Kidney (tissue), 14 donors: ENCODE data around the gene SH2D6. TPM values are rescaled to one million over a fixed set of nuclear protein-coding genes. Genes with fewer than 3 reads are reported as not detected.
"Not testable (repeated sequence)": the region's sequence is repeated elsewhere in the genome, so short reads cannot be mapped to it uniquely, and the experiment has no call there.

ENCODE experiments used
- DNase-seq, 5 donors: peaks; one replicate each; pipeline ENCODE4 v3.0.0-alpha.2; 2013 to 2020
- FAIRE-seq: peaks from 2 replicates; lab custom pipeline; 2012; peaks lifted over from hg19 to GRCh38; lab: Jason Lieb, UNC
- H3K27ac ChIP-seq, 2 donors: one replicate each; pipeline ENCODE4 v1.7.0; 2013; ENCODE audit warnings: low read depth in 2 of 2, low read length in 2 of 2, inconsistent platforms in 1 of 2
- H3K27me3 ChIP-seq: one replicate; pipeline ENCODE4 v1.7.1; 2013; ENCODE audit warnings: low read length, inconsistent platforms; ENCODE audit not compliant: control insufficient read depth, insufficient read depth
- H3K36me3 ChIP-seq, 3 donors: one replicate each; pipeline versions ENCODE4 v1.7.0 to v1.7.1; 2013; ENCODE audit warnings: low read length in 3 of 3, control low read depth in 1 of 3, inconsistent platforms in 1 of 3; ENCODE audit not compliant: insufficient read depth in 3 of 3, control insufficient read depth in 2 of 3
- H3K4me1 ChIP-seq, 3 donors: one replicate each; pipeline versions ENCODE4 v1.7.0 to v1.7.1; 2013; ENCODE audit warnings: low read length in 3 of 3, inconsistent platforms in 1 of 3, low read depth in 1 of 3; ENCODE audit not compliant: control insufficient read depth in 2 of 3, insufficient read depth in 2 of 3
- H3K4me3 ChIP-seq, 3 donors: one replicate each; pipeline versions ENCODE4 v1.7.0 to v1.8.1; 2013; ENCODE audit warnings: low read length in 3 of 3, control low read depth in 1 of 3, inconsistent platforms in 1 of 3
- H3K9ac ChIP-seq, 3 donors: one replicate each; pipeline versions ENCODE4 v1.7.0 to v1.7.1; 2013; ENCODE audit warnings: low read length in 3 of 3, control low read depth in 1 of 3, inconsistent platforms in 1 of 3
- H3K9me3 ChIP-seq, 3 donors: one replicate each; pipeline versions ENCODE4 v1.7.0 to v1.7.1; 2013; ENCODE audit warnings: low read length in 3 of 3, control low read depth in 1 of 3, inconsistent platforms in 1 of 3; ENCODE audit not compliant: control insufficient read depth in 2 of 3, insufficient read depth in 1 of 3
- intact Hi-C: fragments of 100-400 bp; cut with DNase I; formaldehyde crosslinking; loops from one replicate; pipeline ENCODE4 v1.11.1; 2022
- polyA plus RNA-seq: library from polyadenylated mRNA; stranded (reverse); fragments of 350-450 nt; fragmentation: Illumina TruSeq; extraction: RNeasy Lipid Tissue Mini Kit (QIAGEN cat#74804); gene quantifications from one replicate; pipeline ENCODE4 v1.2.3, GENCODE V29; 2014; ENCODE audit warnings: low read depth, low replicate concordance; ENCODE audit not compliant: insufficient read depth
- total RNA-seq: library from RNA; stranded (reverse); fragmentation: NEBNext Ultra II Directional; extraction: Animal tissue kit (Norgen Biotek cat#: 25700); gene quantifications from one replicate; pipeline ENCODE4 v1.2.1, GENCODE V29; 2021
- TF ChIP-seq, protein P1 (sequence below): IDR thresholded peaks from 3 replicates; pipeline ENCODE4 v1.5.1; 2012; ENCODE audit warnings: mild to moderate bottlenecking, moderate library complexity, borderline replicate concordance; ENCODE audit not compliant: insufficient read depth; ENCODE audit errors: extremely low read depth
- donor health status: control.
- donor health status: control.
- donor health status: control.
- donor health status: control.
- donor health status: control.
- donor health status: DM: yes; HTN: yes; CAD: no.
- donor health status: Normal renal cell carcinoma (clear cell type).

SH2D6 gene
- total and polyA plus RNA-seq, 2 donors from 2014 or later: 0.98 to 3.2 TPM

DNA sequence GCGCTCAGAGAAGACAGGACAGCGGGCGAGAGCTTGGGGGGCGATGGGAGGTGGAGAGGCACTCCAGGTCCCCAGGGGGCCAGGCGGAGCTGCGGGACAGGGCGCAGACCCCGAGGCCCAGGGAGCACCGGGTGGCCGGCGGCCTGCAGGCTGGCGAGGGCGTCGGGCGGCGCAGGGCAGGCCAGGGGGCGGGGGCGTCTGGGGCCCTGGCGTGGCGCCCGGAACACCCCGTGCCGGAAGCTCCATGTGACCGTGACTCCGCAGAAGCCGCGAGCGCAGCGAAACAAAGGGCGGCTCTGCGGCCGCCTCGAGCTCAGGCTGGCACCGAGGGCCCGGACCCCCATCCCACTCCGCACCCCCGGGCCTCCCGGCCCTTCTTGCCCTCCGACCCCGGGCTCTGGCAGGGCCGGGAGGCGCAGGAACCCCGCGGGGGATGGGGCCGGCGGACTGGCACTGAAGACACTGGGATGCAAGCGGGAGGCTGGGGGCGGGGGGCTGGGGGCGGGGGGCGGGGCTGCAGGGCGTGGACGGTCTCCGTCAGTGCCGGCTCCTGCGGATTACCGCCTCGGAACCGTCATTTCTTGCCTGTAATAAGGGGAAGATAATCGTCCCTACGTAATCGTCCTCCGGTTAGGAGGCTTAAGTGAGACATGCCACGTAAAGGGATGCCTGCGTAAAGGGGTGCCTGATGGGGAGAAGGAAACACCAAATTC is 19.1 kb downstream of the SH2D6 start:
- intact Hi-C loops: no loop called here
- Histone ChIP-seq H3K4me3 (peak overlapping the region; percentile 25 to 54 (median 37)), H3K4me1 (peaks cover 2 to 44% (median 44%) of the 10 kb centered on the region in 3 donors)

GRCh38 chr2:85438201-85439024 is 19.9 kb downstream of the SH2D6 start:
- H3K9me3 ChIP-seq: no peaks in the 10 kb centered on the region
- DNase-seq (peak; percentile 67 to 87 (median 80)), FAIRE-seq (no peak)
- peak overlapping the region; percentile 57 to 66 (median 59) for H3K9ac ChIP-seq
- peaks cover 2 to 42% (median 40%) of the 10 kb centered on the region in 3 donors for H3K4me1 ChIP-seq
- TF ChIP-seq, protein P1, sequence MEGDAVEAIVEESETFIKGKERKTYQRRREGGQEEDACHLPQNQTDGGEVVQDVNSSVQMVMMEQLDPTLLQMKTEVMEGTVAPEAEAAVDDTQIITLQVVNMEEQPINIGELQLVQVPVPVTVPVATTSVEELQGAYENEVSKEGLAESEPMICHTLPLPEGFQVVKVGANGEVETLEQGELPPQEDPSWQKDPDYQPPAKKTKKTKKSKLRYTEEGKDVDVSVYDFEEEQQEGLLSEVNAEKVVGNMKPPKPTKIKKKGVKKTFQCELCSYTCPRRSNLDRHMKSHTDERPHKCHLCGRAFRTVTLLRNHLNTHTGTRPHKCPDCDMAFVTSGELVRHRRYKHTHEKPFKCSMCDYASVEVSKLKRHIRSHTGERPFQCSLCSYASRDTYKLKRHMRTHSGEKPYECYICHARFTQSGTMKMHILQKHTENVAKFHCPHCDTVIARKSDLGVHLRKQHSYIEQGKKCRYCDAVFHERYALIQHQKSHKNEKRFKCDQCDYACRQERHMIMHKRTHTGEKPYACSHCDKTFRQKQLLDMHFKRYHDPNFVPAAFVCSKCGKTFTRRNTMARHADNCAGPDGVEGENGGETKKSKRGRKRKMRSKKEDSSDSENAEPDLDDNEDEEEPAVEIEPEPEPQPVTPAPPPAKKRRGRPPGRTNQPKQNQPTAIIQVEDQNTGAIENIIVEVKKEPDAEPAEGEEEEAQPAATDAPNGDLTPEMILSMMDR: no peak
- H3K4me3 ChIP-seq: peak overlapping the region; percentile 25 to 54 (median 37)
- H3K36me3 ChIP-seq: no peaks in the 10 kb centered on the region
- intact Hi-C loops: no loop called here
- H3K27me3 ChIP-seq: no peaks in the 10 kb centered on the region
- peak overlapping the region; percentile 88 to 90 for H3K27ac ChIP-seq

More for the DNA sequence above, 19.1 kb downstream of the SH2D6 start:
- DNase-seq: peak; percentile 80 to 97 (median 88)
- no peak for FAIRE-seq
- TF ChIP-seq, protein P1: no peak
- H3K27ac ChIP-seq: peak overlapping the region; percentile 88 to 90
- peak overlapping the region; percentile 28 to 66 (median 59) for H3K9ac ChIP-seq
- no peaks in the 10 kb centered on the region for H3K27me3 ChIP-seq
- H3K9me3 ChIP-seq: no peaks in the 10 kb centered on the region
- H3K36me3 ChIP-seq: no peaks in the 10 kb centered on the region

DNA sequence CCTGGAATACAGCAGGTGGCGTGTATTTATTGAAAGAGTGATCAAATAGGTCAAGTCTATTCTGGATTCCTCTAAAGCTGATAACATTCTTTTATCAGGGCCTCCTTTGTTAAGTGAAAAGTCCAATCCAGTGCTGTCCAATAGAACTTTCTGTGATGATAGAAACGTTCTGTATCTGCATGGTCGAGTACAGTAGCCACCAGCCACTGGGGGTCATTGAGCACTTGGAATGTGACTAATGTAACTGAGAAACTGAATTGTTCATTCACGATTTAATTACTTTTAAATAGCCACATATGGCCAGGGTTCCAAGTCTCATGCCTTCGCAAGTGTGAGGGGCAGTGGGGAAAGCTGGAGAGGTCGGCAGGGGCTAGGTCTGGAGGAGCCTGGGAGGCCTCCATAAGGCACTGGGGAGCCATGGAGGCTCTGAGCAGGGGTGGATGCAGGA is 20.5 kb downstream of the SH2D6 start:
- intact Hi-C loops: no loop called here
- FAIRE-seq: no peak
- Histone ChIP-seq H3K4me3 (no peak overlapping the region), H3K9ac (peak overlapping the region in 1 of 3 donors; percentile 66), H3K27me3 (no peaks in the 10 kb centered on the region), H3K9me3 (no peaks in the 10 kb centered on the region), H3K4me1 (peaks cover 2 to 35% (median 35%) of the 10 kb centered on the region in 3 donors), H3K36me3 (no peaks in the 10 kb centered on the region), H3K27ac (peak overlapping the region; percentile 88 to 90)
- TF ChIP-seq, protein P1: no peak
- DNase-seq: peak in 3 of 5 donors; percentile 59 to 87 (median 83)

DNA sequence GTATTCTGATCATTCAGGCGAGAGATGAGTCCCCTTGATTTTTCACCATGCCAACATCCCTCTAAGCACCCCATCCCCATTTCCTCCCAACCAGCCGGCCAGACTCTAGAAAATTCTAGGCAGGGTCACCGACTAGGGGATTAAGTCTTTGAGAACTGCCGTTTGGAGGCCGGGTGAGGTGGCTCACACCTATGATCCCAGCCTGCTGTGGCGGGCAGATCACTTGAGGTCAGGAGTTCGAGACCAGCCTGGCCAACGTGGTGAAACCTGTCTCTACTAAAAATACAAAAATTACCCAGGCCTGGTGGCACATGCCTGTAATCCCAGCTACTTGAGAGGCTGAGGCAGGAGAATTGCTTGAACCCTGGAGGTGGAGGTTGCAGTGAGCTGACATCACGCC is 21.1 kb downstream of the SH2D6 start:
- H3K9me3 ChIP-seq, H3K4me3 ChIP-seq, FAIRE-seq, H3K9ac ChIP-seq, DNase-seq, H3K27me3 ChIP-seq, intact Hi-C loops, H3K36me3 ChIP-seq: not testable (repeated sequence)
- peak overlapping the region in 1 of 2 donors; percentile 90 for H3K27ac ChIP-seq
- peaks cover 2 to 35% (median 33%) of the 10 kb centered on the region in 3 donors for H3K4me1 ChIP-seq
